Stomach (tissue), 4 donors: ENCODE measurements around the gene PTPRC.

ENCODE experiments used
- CTCF ChIP-seq, 7 experiments: fragments of 450-650 bp in 4 of 7; fragments of 200-600 bp in 3 of 7; sonication (generic) in 3 of 7; IDR thresholded peaks; one replicate each; pipeline ENCODE4 v1.5.1; 2016 to 2019; ENCODE audit warnings: antibody characterized with exemption in 7 of 7, control low read depth in 2 of 7, mild to moderate bottlenecking in 1 of 7
- EP300 ChIP-seq: sonication (generic); formaldehyde crosslinking; IDR thresholded peaks from one replicate; pipeline ENCODE4 v1.6.1; 2017; ENCODE audit warnings: antibody characterized with exemption

- TF ChIP-seq CTCF (IDR thresholded peaks at IDR 0.05): no peak
- no peak for TF ChIP-seq EP300
Measured at GRCh38 chr1:198793714-198794113, 154.9 kb downstream of the PTPRC start.
